Colonic mucosa (tissue), 4 donors: ENCODE measurements around the gene DHRS1. TPM values are rescaled to one million over a fixed set of nuclear protein-coding genes. Genes with fewer than 3 reads are reported as not detected.
A peak's percentile ranks its signal among the peaks of the same experiment; 100 is the strongest.

Source experiments
- DNase-seq: peaks from one replicate; pipeline ENCODE4 v3.0.0-alpha.2; 2020
- H3K27ac ChIP-seq: fragments of 200-600 bp; one replicate; pipeline ENCODE4 v1.8.0; 2021
- H3K27me3 ChIP-seq: fragments of 200-600 bp; one replicate; pipeline ENCODE4 v1.8.0; 2021
- H3K36me3 ChIP-seq: fragments of 200-600 bp; one replicate; pipeline ENCODE4 v1.8.0; 2021
- H3K4me1 ChIP-seq: fragments of 200-600 bp; one replicate; pipeline ENCODE4 v1.8.0; 2021; ENCODE audit warnings: mild to moderate bottlenecking
- H3K4me3 ChIP-seq: fragments of 200-600 bp; one replicate; pipeline ENCODE4 v1.8.0; 2021
- H3K9ac ChIP-seq, 2 donors: one replicate each; pipeline ENCODE4 v1.7.0; 2013; ENCODE audit warnings: control low read depth in 2 of 2, low read depth in 2 of 2, low read length in 2 of 2
- H3K9me3 ChIP-seq: fragments of 200-600 bp; one replicate; pipeline ENCODE4 v1.8.0; 2021
- CTCF ChIP-seq: fragments of 200-600 bp; IDR thresholded peaks from one replicate; pipeline ENCODE4 v1.8.0; 2022; ENCODE audit warnings: antibody characterized with exemption, mild to moderate bottlenecking
- intact Hi-C: fragments of 100-400 bp; cut with DNase I; formaldehyde crosslinking; loops from one replicate; pipeline ENCODE4 v1.14.1; 2022
- total RNA-seq, 2 donors: library from RNA; stranded (reverse); fragmentation: NEBNext Ultra II Directional in 1 of 2; extraction: Animal tissue kit (Norgen Biotek cat#: 25700) in 1 of 2; gene quantifications; one replicate each; pipeline ENCODE4 v1.2.1, GENCODE V29; 2021
- donor health status: healthy.
- donor health status: DM: no; HTN: no; CAD: no.
- donor health status: DM: no; HTN: no; CAD: no.

The DHRS1 gene
- total RNA-seq, 2 donors from 2014 or later = 38.0 to 42.4 TPM

- Histone ChIP-seq H3K27me3 (no peaks in the 10 kb centered on the region), H3K4me1 (peaks cover under 1% of the 10 kb centered on the region), H3K9me3 (no peaks in the 10 kb centered on the region), H3K36me3 (no peaks in the 10 kb centered on the region), H3K9ac (no peak overlapping the region), H3K27ac (no peak overlapping the region), H3K4me3 (no peak overlapping the region)
- no peak for DNase-seq
- TF ChIP-seq CTCF = no peak
- intact Hi-C loops = no loop called here
Measured at GRCh38 chr14:24321212-24321975, 21.8 kb upstream of the DHRS1 start.

- Histone ChIP-seq H3K27ac (no peak overlapping the region), H3K36me3 (no peaks in the 10 kb centered on the region), H3K4me1 (peaks cover 5% of the 10 kb centered on the region), H3K9me3 (no peaks in the 10 kb centered on the region), H3K27me3 (no peaks in the 10 kb centered on the region), H3K9ac (no peak overlapping the region), H3K4me3 (no peak overlapping the region)
- intact Hi-C loops = no loop called here
- TF ChIP-seq CTCF = no peak
- no peak for DNase-seq
Measured at GRCh38 chr14:24317141-24317928, 17.8 kb upstream of the DHRS1 start.

GRCh38 chr14:24316597-24316950 lies 17.0 kb upstream of the DHRS1 start:
- no peak for TF ChIP-seq CTCF
- H3K27ac ChIP-seq = no peak overlapping the region
- H3K9ac ChIP-seq = no peak overlapping the region
- intact Hi-C loops = no loop called here
- H3K9me3 ChIP-seq = no peaks in the 10 kb centered on the region
- H3K4me1 ChIP-seq = peaks cover 5% of the 10 kb centered on the region
- H3K27me3 ChIP-seq = no peaks in the 10 kb centered on the region
- DNase-seq = no peak
- no peaks in the 10 kb centered on the region for H3K36me3 ChIP-seq
- peak overlapping the region; percentile 2 for H3K4me3 ChIP-seq

- Histone ChIP-seq H3K27me3 (no peaks in the 10 kb centered on the region), H3K4me1 (peaks cover 5% of the 10 kb centered on the region), H3K9me3 (no peaks in the 10 kb centered on the region), H3K9ac (peak overlapping the region in 1 of 2 donors; percentile 23), H3K36me3 (no peaks in the 10 kb centered on the region), H3K27ac (peak overlapping the region; percentile 42), H3K4me3 (peak overlapping the region; percentile 2)
- intact Hi-C loops = no loop called here
- TF ChIP-seq CTCF = peak; percentile 19
- peak; percentile 73 for DNase-seq
Measured at GRCh38 chr14:24315807-24316596, 16.4 kb upstream of the DHRS1 start.

GRCh38 chr14:24315243-24315806 lies 15.7 kb upstream of the DHRS1 start:
- H3K27me3 ChIP-seq = no peaks in the 10 kb centered on the region
- intact Hi-C loops = no loop called here
- TF ChIP-seq CTCF = no peak
- H3K9me3 ChIP-seq = no peaks in the 10 kb centered on the region
- no peaks in the 10 kb centered on the region for H3K36me3 ChIP-seq
- H3K4me1 ChIP-seq = peaks cover 6% of the 10 kb centered on the region
- peak overlapping the region in 1 of 2 donors; percentile 23 for H3K9ac ChIP-seq
- no peak for DNase-seq
- no peak overlapping the region for H3K27ac ChIP-seq
- peak overlapping the region; percentile 2 for H3K4me3 ChIP-seq
